MM.1S (cell line): Measurements from ENCODE around the gene ACER1.
"Not testable (repeated sequence)": the region's sequence is repeated elsewhere in the genome, so short reads cannot be mapped to it uniquely, and the experiment has no call there.

ENCODE experiments used
- EZH2 ChIP-seq: fragments of 300-600 bp; sonication (generic); optimal IDR thresholded peaks from 2 replicates; pipeline ENCODE3; 2017; ENCODE audit warnings: low read depth, mild to moderate bottlenecking, antibody characterized with exemption, low read length, mixed read lengths
- EZH2phosphoT487 ChIP-seq: fragments of 300-600 bp; sonication (generic); IDR thresholded peaks from 2 replicates; pipeline ENCODE4 v1.6.1; 2018; ENCODE audit warnings: antibody characterized with exemption, low read length
- TF ChIP-seq, protein P1 (sequence below): fragments of 300-600 bp; sonication (generic); IDR thresholded peaks from 2 replicates; pipeline ENCODE4 v1.5.1; 2016; ENCODE audit warnings: antibody characterized with exemption, low read length, mixed read lengths

DNA sequence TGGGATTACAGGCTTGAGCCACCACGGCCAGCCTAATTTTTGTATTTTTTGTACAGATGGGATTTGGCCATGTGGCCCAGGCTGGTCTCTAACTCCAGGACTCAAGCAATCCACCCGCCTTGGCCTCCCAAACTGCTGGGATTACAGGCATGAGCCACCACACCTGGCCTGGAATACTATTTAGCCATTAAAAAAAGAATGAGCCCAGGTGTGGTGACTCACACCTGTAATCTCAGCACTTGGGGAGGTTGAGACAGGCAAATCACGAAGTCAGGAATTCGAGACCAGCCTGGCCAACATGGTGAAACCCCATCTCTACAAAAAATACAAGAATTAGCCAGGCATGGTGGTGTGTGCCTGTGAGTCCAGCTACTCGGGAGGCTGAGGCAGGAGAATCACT is 17.8 kb downstream of the ACER1 start:
- TF ChIP-seq, protein P1, sequence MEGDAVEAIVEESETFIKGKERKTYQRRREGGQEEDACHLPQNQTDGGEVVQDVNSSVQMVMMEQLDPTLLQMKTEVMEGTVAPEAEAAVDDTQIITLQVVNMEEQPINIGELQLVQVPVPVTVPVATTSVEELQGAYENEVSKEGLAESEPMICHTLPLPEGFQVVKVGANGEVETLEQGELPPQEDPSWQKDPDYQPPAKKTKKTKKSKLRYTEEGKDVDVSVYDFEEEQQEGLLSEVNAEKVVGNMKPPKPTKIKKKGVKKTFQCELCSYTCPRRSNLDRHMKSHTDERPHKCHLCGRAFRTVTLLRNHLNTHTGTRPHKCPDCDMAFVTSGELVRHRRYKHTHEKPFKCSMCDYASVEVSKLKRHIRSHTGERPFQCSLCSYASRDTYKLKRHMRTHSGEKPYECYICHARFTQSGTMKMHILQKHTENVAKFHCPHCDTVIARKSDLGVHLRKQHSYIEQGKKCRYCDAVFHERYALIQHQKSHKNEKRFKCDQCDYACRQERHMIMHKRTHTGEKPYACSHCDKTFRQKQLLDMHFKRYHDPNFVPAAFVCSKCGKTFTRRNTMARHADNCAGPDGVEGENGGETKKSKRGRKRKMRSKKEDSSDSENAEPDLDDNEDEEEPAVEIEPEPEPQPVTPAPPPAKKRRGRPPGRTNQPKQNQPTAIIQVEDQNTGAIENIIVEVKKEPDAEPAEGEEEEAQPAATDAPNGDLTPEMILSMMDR, result not testable (repeated sequence)
- not testable (repeated sequence) for TF ChIP-seq EZH2, EZH2phosphoT487
